Measurements from ENCODE around the gene NFYC. TPM values are rescaled to one million over a fixed set of nuclear protein-coding genes. Genes with fewer than 3 reads are reported as not detected.
A peak's percentile ranks its signal among the peaks of the same experiment; 100 is the strongest.

Gene NFYC
- total and polyA plus RNA-seq, 2 experiments from 2014 or later = 124 to 149 TPM

DNA sequence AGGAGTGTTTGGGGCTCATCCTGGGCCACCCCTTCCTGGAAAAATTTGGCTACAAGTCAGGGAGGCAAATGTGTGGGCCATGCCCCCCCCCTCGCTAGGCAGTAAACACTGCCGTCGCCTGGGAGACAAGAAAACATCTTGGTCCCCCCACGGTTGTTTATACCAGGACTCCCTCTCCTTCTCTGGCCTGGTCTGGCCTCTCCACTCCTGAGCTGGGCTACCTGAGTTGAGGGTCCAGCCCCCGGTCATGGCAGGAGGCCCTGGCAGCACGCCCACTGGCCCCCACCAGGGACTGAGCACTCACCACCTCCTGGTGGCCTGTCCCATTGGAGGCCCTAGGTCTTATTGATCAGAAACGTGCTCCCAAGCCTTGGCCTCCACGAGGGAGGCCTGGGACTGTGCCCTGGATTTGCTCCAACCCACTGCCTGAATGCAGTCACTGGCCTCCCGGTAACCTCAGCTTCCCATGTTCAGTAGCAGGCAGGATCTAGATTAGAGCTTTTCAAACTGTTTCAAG lies 107.9 kb downstream of the NFYC start:
- TF ChIP-seq, protein P1, sequence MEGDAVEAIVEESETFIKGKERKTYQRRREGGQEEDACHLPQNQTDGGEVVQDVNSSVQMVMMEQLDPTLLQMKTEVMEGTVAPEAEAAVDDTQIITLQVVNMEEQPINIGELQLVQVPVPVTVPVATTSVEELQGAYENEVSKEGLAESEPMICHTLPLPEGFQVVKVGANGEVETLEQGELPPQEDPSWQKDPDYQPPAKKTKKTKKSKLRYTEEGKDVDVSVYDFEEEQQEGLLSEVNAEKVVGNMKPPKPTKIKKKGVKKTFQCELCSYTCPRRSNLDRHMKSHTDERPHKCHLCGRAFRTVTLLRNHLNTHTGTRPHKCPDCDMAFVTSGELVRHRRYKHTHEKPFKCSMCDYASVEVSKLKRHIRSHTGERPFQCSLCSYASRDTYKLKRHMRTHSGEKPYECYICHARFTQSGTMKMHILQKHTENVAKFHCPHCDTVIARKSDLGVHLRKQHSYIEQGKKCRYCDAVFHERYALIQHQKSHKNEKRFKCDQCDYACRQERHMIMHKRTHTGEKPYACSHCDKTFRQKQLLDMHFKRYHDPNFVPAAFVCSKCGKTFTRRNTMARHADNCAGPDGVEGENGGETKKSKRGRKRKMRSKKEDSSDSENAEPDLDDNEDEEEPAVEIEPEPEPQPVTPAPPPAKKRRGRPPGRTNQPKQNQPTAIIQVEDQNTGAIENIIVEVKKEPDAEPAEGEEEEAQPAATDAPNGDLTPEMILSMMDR (IDR thresholded peaks at IDR 0.05; ENCODE audit: low read depth, low read length) = no peak
- H3K27ac ChIP-seq = no peak overlapping the region
- peak in 1 of 2 donors; percentile 77 for DNase-seq (ENCODE audit: low read depth in 1 of 2, low spot score in 1 of 2)
- no peaks in the 10 kb centered on the region for H3K27me3 ChIP-seq
- no peak overlapping the region for H3K4me3 ChIP-seq
- no peaks in the 10 kb centered on the region for H3K9me3 ChIP-seq (ENCODE audit: low read depth)
- no peaks in the 10 kb centered on the region for H3K36me3 ChIP-seq
- H3K4me1 ChIP-seq (ENCODE audit: low read depth) = peaks cover 20% of the 10 kb centered on the region

DNA sequence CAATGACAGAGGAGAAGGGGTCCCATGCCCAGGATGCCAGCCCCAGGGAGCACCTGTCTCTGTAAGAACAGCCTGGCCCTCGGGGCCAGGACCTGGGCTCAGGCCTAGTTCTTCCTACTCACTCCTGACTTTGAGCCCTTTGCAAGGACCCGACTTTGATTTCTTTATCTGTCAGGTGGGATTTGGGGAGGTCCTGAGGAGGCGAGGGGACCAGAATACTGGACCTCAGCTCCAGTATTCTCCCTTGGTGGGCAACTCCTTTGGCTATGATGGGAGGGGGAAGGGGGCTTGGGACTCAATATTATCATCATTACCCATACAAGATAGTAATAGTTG lies 110.2 kb downstream of the NFYC start:
- Histone ChIP-seq H3K27ac (no peak overlapping the region), H3K9me3 (ENCODE audit: low read depth) (no peaks in the 10 kb centered on the region), H3K36me3 (no peaks in the 10 kb centered on the region), H3K4me1 (ENCODE audit: low read depth) (peaks cover 16% of the 10 kb centered on the region), H3K4me3 (no peak overlapping the region), H3K27me3 (no peaks in the 10 kb centered on the region)
- no peak for DNase-seq (ENCODE audit: low read depth in 1 of 2, low spot score in 1 of 2)
- TF ChIP-seq, protein P1 (IDR thresholded peaks at IDR 0.05; ENCODE audit: low read depth, low read length) = no peak

DNA sequence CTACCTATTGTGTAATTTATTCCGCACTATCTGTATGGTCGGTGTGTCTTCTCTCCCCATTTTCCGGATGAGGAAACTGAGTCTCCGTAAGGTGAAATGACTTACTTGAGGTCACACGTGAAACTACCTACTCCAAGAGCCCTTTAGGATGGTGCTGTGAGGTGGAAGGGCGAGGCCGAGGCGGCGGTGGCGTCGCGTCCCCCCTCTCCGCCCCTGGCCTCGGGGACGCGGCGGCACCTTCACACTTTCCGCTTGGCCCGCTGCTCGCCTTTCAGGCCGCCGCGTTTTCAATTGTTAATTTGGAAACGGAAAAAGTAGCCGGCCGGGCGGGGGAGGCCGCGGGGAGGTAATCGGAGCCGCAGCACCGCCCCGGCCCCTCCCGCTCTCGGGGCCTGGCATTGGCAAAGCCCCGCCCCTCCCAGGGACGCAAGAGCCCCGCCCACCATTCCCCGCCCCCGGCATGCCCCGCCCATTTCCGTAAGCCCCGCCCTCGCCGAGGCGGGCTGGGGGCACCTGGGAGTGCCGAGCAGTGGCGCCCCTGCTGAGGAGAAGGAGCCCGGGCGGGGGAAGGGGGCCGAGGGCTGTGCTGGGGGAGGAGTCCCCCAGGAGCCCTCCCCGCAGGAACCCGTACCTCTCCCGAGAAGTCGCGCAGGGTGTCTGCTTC lies 110.7 kb downstream of the NFYC start:
- TF ChIP-seq, protein P1 (IDR thresholded peaks at IDR 0.05; ENCODE audit: low read depth, low read length) = no peak
- H3K27ac ChIP-seq = no peak overlapping the region
- H3K36me3 ChIP-seq = no peaks in the 10 kb centered on the region
- peaks cover 19% of the 10 kb centered on the region for H3K4me1 ChIP-seq (ENCODE audit: low read depth)
- no peaks in the 10 kb centered on the region for H3K27me3 ChIP-seq
- DNase-seq (ENCODE audit: low read depth in 1 of 2, low spot score in 1 of 2) = peak; percentile 87 to 90
- H3K9me3 ChIP-seq (ENCODE audit: low read depth) = no peaks in the 10 kb centered on the region
- no peak overlapping the region for H3K4me3 ChIP-seq

DNA sequence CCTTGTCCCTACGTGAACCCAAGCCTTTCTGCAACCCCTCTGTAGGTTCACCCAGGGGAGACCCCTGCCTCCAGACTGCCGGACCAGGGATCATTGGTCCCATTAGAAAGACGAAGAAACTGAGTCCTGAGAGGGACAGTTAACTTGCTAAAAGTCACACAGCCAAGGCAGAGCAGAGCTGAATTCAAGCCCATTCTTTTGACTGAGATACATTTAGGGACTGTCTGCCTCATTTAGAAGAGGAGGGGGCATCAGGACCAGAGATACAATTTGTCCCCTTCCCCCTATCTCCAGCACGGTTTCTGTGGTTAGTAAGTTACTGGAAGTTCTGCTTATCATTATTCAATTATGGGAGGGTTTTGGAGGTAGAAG lies 111.2 kb downstream of the NFYC start:
- Histone ChIP-seq H3K27ac (no peak overlapping the region), H3K36me3 (no peaks in the 10 kb centered on the region), H3K4me3 (no peak overlapping the region), H3K4me1 (ENCODE audit: low read depth) (peaks cover 24% of the 10 kb centered on the region), H3K27me3 (no peaks in the 10 kb centered on the region), H3K9me3 (ENCODE audit: low read depth) (no peaks in the 10 kb centered on the region)
- DNase-seq (ENCODE audit: low read depth in 1 of 2, low spot score in 1 of 2) = no peak
- TF ChIP-seq, protein P1 (IDR thresholded peaks at IDR 0.05; ENCODE audit: low read depth, low read length) = no peak

DNA sequence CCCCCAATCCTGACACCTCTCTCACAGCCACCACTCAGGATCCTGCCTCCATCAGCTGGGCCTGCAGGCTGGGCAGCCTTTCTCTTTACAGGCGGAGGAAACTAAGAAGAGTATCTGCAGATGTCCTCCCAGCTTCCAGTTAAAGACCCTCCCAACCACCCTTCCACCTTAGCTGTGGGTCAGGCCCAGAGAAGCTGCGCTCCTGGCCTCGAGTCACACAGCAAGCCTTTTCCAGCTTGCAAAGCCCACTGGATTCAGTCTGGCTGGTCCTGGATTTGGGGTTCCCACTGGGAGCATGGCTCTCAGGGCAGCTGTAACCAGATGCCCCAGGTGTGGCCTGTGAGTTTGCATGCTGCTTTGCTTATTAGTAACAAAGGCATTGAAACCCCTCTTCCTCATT lies 111.9 kb downstream of the NFYC start:
- no peak overlapping the region for H3K4me3 ChIP-seq
- no peak for DNase-seq (ENCODE audit: low read depth in 1 of 2, low spot score in 1 of 2)
- no peaks in the 10 kb centered on the region for H3K36me3 ChIP-seq
- H3K27ac ChIP-seq = no peak overlapping the region
- no peaks in the 10 kb centered on the region for H3K9me3 ChIP-seq (ENCODE audit: low read depth)
- no peaks in the 10 kb centered on the region for H3K27me3 ChIP-seq
- peaks cover 28% of the 10 kb centered on the region for H3K4me1 ChIP-seq (ENCODE audit: low read depth)
- TF ChIP-seq, protein P1 (IDR thresholded peaks at IDR 0.05; ENCODE audit: low read depth, low read length) = no peak
